MM.1S (cell line): ENCODE results near the gene LIX1.

ENCODE experiments used
- DNase-seq: peaks from one replicate; pipeline ENCODE4 v3.0.0-alpha.2; 2015
- H2AFZ ChIP-seq: fragments of 300-600 bp; sonication (generic); 2 replicates; pipeline ENCODE4 v1.6.0; 2016; ENCODE audit warnings: antibody characterized with exemption, low read length
- H3F3A ChIP-seq: fragments of 300-600 bp; sonication (generic); 2 replicates; pipeline ENCODE4 v1.6.1; 2016; ENCODE audit warnings: mild to moderate bottlenecking, antibody characterized with exemption, low read length, moderate library complexity, mixed read lengths; ENCODE audit not compliant: insufficient read depth
- H3K27ac ChIP-seq: fragments of 300-600 bp; sonication (generic); 2 replicates; pipeline ENCODE4 v1.5.1; 2016; ENCODE audit warnings: mild to moderate bottlenecking, low read length
- H3K27me3 ChIP-seq: fragments of 300-600 bp; sonication (generic); replicated peaks from 2 replicates; pipeline ENCODE4 v1.6.0; 2016; ENCODE audit warnings: low read length; ENCODE audit not compliant: insufficient read depth
- H3K36me3 ChIP-seq: fragments of 300-600 bp; sonication (generic); replicated peaks from 2 replicates; pipeline ENCODE4 v1.6.1; 2016; ENCODE audit warnings: mild to moderate bottlenecking, low read length, mixed read lengths; ENCODE audit not compliant: insufficient read depth
- H3K4me1 ChIP-seq: fragments of 300-600 bp; sonication (generic); 2 replicates; pipeline ENCODE4 v1.6.1; 2016; ENCODE audit warnings: low read length, mixed read lengths
- H3K4me2 ChIP-seq: fragments of 300-600 bp; sonication (generic); 2 replicates; pipeline ENCODE4 v1.6.0; 2016; ENCODE audit warnings: low read depth, low read length
- H3K4me3 ChIP-seq: fragments of 300-600 bp; sonication (generic); 2 replicates; pipeline ENCODE4 v1.5.1; 2016; ENCODE audit warnings: low read length, mixed read lengths
- H3K79me2 ChIP-seq: fragments of 300-600 bp; sonication (generic); 2 replicates; pipeline ENCODE4 v1.6.1; 2016; ENCODE audit warnings: mixed run types, low read length, mixed read lengths
- H3K9ac ChIP-seq: fragments of 300-600 bp; sonication (generic); 2 replicates; pipeline ENCODE4 v1.6.1; 2016; ENCODE audit warnings: low read length, mixed read lengths
- H3K9me2 ChIP-seq: fragments of 300-600 bp; sonication (generic); replicated peaks from 2 replicates; pipeline ENCODE4 v1.6.1; 2016; ENCODE audit warnings: mild to moderate bottlenecking, low read length, mixed read lengths; ENCODE audit not compliant: insufficient read depth
- H3K9me3 ChIP-seq: fragments of 300-600 bp; sonication (generic); replicated peaks from 2 replicates; pipeline ENCODE4 v1.6.1; 2016; ENCODE audit warnings: mild to moderate bottlenecking, low read length, mixed read lengths; ENCODE audit not compliant: insufficient read depth
- H4K20me1 ChIP-seq: fragments of 300-600 bp; sonication (generic); 2 replicates; pipeline ENCODE4 v1.6.1; 2016; ENCODE audit warnings: mild to moderate bottlenecking, low read length, moderate library complexity, mixed read lengths; ENCODE audit not compliant: insufficient read depth
- EZH2 ChIP-seq: fragments of 300-600 bp; sonication (generic); optimal IDR thresholded peaks from 2 replicates; pipeline ENCODE3; 2017; ENCODE audit warnings: low read depth, mild to moderate bottlenecking, antibody characterized with exemption, low read length, mixed read lengths
- EZH2phosphoT487 ChIP-seq: fragments of 300-600 bp; sonication (generic); IDR thresholded peaks from 2 replicates; pipeline ENCODE4 v1.6.1; 2018; ENCODE audit warnings: antibody characterized with exemption, low read length
- TF ChIP-seq, protein P1 (sequence below): fragments of 300-600 bp; sonication (generic); IDR thresholded peaks from 2 replicates; pipeline ENCODE4 v1.5.1; 2016; ENCODE audit warnings: antibody characterized with exemption, low read length, mixed read lengths

Gene LIX1

DNA sequence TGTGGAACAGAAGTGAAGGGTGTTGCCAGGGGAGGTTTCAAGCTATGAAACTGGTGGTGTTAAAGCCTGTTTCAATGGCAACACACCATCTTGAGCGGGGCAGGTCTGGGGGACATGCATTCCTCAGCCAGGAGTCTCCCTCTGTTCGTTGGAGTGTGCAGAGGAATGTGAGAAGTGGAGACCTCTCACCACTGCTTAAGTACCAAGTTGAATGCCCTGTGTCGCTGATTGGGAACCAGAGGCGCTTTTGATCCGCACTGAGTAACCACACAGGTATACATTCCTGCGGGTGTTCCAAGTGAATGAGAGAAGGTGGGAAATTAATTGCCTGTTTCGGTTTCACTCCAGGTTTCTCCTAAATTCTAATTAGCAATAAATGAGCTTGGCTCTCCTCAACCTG is 99.4 kb downstream of the LIX1 start:
- H3K9me2 ChIP-seq, result no peaks in the 10 kb centered on the region
- H3K27ac ChIP-seq, result no peak overlapping the region
- TF ChIP-seq EZH2phosphoT487 (no peak), EZH2 (no peak)
- TF ChIP-seq, protein P1, sequence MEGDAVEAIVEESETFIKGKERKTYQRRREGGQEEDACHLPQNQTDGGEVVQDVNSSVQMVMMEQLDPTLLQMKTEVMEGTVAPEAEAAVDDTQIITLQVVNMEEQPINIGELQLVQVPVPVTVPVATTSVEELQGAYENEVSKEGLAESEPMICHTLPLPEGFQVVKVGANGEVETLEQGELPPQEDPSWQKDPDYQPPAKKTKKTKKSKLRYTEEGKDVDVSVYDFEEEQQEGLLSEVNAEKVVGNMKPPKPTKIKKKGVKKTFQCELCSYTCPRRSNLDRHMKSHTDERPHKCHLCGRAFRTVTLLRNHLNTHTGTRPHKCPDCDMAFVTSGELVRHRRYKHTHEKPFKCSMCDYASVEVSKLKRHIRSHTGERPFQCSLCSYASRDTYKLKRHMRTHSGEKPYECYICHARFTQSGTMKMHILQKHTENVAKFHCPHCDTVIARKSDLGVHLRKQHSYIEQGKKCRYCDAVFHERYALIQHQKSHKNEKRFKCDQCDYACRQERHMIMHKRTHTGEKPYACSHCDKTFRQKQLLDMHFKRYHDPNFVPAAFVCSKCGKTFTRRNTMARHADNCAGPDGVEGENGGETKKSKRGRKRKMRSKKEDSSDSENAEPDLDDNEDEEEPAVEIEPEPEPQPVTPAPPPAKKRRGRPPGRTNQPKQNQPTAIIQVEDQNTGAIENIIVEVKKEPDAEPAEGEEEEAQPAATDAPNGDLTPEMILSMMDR, result no peak
- DNase-seq, result no peak
- H3K9me3 ChIP-seq, result no peaks in the 10 kb centered on the region
- H3F3A ChIP-seq, result no peaks in the 10 kb centered on the region
- H2AFZ ChIP-seq, result no peak overlapping the region
- no peak overlapping the region for H3K4me2 ChIP-seq
- no peaks in the 10 kb centered on the region for H3K36me3 ChIP-seq
- H3K9ac ChIP-seq, result no peak overlapping the region
- H3K4me3 ChIP-seq, result no peak overlapping the region
- H3K27me3 ChIP-seq, result no peaks in the 10 kb centered on the region
- no peaks in the 10 kb centered on the region for H3K4me1 ChIP-seq
- no peaks in the 10 kb centered on the region for H4K20me1 ChIP-seq
- H3K79me2 ChIP-seq, result no peaks in the 10 kb centered on the region
